NCI-H82 treated with DMSO at 0.1 percent for 48 hours (cell line): ENCODE measurements around the gene SLC1A5.

Source experiments
- DNase-seq: peaks from one replicate; lab custom pipeline; 2025; ENCODE audit not compliant: unreplicated experiment; lab: John Stamatoyannopoulos, UW

SLC1A5 gene

GRCh38 chr19:46726551-46726950 is 61.8 kb downstream of the SLC1A5 start:
- DNase-seq, result no peak

DNA sequence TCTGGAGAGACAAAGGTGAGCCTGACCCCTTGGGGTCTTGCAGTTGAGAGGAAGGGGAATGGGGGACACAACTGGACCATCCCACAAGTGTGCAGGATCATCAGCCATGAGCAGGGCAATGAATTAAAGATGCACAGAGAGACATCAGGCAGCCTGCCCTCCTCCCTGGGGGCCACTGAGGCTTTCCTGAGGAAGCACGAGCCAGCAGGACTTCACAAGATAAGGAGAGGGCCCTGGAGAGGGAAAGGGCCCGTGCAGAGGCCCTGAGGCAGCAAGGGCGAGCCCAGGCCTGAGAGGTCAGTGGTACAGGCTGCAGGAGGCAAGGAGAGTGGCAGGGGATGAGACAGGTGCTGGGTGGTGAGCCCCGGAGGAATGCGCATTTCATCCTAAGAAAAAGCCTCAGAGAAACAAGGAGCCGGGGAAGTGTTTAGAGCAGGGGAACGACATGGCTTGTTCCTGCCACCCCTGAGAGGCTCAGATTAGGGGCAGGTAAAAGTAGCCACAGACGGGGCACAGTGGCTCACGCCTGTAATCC is 62.5 kb downstream of the SLC1A5 start:
- no peak for DNase-seq

GRCh38 chr19:46725036-46725820 is 63.2 kb downstream of the SLC1A5 start:
- DNase-seq, result no peak
